Fibroblast of skin of right biceps (primary cell): ENCODE measurements around the gene SAMD5.

Experiments
- DNase-seq: peaks from one replicate; pipeline ENCODE4 v3.0.0-alpha.2; 2013

The SAMD5 gene

GRCh38 chr6:147570681-147571080, 62.2 kb downstream of the SAMD5 start:
- DNase-seq: no peak

- DNase-seq: no peak
Observed at GRCh38 chr6:147577488-147577887, 69.0 kb downstream of the SAMD5 start.

GRCh38 chr6:147578159-147578558, 69.7 kb downstream of the SAMD5 start:
- DNase-seq: no peak

GRCh38 chr6:147578883-147579282, 70.4 kb downstream of the SAMD5 start:
- DNase-seq: no peak

DNA sequence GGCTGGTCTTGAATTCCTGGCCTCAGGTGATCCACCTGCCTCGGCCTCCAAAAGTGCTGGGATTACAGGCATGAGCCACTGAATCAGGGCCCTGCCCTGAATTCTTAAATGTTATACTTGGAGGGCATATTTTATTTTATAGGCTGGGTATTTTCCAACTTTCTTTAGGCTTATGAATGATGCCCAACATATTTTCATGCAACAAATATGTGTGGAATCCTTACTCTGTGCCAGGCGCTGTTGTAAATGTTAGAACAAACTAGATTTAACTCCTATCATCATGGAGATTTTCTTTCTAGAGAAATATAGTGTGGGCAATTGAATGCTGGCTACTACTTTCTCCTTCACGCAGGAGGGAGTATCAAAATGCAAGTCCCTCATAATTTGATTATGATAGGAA, 71.2 kb downstream of the SAMD5 start:
- DNase-seq: no peak

GRCh38 chr6:147582991-147583390, 74.5 kb downstream of the SAMD5 start:
- DNase-seq: no peak

- no peak for DNase-seq
Observed at GRCh38 chr6:147585256-147585655, 76.8 kb downstream of the SAMD5 start.

DNA sequence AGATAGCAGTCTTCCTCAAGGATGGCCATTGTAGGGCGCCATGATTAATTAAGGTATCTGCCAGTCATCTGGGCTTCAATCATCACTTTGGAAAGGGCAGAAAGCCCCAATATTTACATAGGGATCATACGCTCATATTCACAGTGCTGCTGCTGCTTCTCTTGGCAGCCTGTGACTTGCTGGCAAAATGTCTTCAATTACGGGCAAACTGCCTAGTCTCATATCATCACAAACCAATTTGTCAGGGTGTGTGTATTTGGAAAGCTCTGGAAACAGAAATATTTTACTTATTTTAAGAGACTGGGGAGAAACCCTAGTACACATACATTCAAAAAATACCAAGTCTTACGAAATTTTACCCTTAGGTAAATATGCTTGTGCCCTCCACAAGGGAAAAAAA, 77.6 kb downstream of the SAMD5 start:
- DNase-seq: peak; percentile 19

- no peak for DNase-seq
Observed at GRCh38 chr6:147587907-147588306, 79.4 kb downstream of the SAMD5 start.

DNA sequence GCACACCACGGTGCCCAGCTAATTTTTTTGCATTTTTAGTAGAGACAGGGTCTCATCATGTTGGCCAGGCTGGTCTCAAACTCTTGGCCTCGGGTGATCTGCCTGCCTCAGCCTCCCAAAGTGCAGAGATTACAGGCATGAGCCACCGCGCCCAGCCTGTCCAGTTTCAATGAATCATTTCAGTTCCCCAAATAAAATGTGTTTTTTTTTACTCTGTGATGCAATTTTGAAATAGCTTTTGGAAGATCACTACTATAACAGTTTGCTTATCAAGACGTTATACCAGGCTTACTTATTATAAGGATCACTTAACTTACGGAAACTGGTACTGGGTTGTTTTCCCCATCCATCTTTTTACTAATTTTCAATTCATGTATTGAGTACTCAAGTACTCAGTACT, 80.0 kb downstream of the SAMD5 start:
- DNase-seq: no peak

DNA sequence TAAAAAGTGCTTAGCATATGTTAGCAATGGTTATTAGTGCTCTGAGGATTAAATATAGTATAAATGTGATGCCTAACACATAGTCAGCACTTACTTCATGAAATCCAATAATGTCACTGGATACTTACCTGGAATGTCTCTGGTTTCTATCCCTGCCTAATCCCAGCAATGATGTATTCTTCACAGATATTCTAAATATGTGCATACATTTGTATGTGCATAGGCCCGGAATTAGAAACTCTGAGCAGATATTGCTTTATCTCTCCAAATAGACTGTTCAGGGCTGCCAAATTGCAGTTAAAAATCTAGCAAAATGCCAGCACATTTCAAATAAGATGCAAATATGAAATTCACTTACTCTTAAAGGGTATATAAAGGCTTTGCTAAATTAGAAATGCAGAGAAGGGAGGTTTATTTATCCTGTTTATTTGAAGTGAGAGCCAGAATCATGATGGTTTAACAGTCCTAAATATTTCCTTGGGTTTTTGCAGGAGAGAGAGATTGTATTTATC, 81.3 kb downstream of the SAMD5 start:
- no peak for DNase-seq

- DNase-seq: no peak
Observed at GRCh38 chr6:147595961-147596360, 87.5 kb downstream of the SAMD5 start.

DNA sequence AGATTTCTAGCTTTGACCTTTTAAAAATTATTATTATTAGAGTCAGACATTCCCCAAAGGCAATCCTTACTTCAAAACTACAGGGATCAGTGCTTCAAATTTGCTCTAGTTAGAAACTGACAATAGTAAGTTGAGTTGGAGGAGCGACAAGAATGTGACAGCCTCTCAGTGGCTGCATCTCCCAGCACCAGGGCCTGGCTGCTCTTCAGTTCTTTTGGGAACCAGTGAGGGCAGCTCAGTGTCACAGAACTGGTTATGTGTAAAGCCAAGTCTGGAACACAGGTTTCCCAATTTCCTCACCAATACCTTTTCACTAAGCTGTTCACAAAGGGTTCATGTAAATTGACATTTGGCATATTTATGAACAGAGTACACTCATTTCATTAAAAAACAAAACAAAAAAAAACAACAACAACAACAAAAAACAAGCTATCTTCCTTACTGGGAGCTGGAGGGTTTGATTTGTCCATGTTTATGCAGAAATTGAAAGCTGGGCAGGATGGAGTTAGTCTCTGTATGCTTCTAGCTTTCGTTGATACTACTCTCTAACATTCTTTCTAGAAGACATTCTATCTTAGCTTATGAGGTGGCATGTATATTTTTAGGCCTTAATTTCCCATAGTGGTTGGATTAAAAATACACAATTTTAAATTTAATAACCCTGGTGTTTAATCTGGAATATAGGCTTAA, 95.0 kb downstream of the SAMD5 start:
- no peak for DNase-seq

- no peak for DNase-seq
Observed at GRCh38 chr6:147604373-147604772, 95.9 kb downstream of the SAMD5 start.

- DNase-seq: no peak
Observed at GRCh38 chr6:147611992-147612391, 103.5 kb downstream of the SAMD5 start.

DNA sequence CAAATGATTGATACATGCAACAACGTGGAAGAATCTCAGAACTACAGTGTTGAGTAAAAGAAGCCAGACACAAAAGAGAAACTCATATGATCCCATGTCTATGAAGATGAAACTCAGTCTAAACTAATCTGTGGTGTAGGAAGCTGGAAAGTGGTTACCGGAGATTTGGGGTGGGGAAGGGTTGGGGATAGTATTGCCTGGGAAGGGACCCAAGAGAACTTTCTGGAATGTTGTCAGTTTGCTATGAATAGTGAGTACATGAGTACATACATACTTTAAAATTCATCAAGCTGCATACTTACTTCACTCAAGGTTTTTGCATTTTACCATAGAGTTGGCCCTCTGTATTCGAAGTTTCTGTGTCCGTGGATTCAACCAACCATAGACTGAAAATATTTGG, 106.0 kb downstream of the SAMD5 start:
- peak; percentile 40 for DNase-seq

DNA sequence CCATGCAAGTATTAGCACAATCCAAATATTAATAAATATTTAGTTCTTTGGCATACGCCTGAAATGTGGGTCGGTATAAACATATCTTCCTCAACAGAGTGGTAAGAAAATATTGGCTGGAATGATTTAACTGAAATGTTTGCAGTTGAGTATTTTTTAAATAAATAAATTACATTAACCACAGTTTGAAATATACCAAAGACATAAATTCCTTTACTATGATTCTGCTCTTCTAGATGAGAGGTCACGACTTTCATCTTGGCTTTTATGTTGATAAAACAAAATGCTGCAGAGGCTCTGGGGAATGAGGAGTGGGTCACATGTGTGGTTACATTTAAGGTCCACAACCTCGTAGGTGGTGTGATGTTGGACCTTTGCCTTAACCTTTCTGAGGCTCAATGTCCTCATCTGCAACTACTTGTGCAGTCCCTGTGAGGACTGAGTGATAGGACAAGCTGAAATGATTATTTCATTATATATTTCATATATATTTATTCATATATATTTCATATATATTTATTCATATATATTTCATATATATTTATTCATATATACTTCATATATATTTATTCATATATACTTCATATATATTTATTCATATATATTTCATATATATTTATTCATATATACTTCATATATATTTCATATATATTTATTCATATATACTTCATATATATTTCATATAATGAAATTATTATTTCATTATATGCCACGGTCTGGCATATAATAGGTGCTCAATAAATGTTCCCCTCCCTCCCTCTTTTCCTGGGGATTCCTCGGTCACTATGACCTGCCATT, 107.4 kb downstream of the SAMD5 start:
- DNase-seq: peak; percentile 31

- DNase-seq: no peak
Observed at GRCh38 chr6:147617366-147617765, 108.9 kb downstream of the SAMD5 start.

DNA sequence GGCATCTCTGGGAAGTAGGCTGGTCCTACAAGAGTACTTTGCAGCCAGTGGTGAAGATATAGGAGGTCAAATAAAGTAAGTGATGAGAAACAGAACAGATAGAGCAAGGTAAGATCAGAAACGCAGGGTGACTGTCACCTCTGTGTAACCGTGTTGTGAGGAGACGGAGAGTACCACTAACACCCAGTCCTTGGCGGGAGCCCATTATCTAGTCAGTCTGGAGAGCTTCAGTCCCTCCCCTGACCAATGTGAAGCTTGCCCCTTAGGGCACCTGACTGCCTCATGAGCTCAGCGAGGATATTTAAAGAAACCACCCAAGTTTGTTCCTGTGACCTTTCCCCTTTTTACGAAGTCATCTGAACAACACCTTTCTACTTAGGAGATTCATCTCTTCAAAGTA, 110.0 kb downstream of the SAMD5 start:
- DNase-seq: no peak

- DNase-seq: no peak
Observed at GRCh38 chr6:147618927-147619326, 110.4 kb downstream of the SAMD5 start.
